GM18505 (cell line): ENCODE results near the gene GPR21.

Source experiments
- ATAC-seq: cut with Tn5 transposase; IDR thresholded peaks from one replicate; pipeline ENCODE4 v1.9.1; 2021; ENCODE audit not compliant: unreplicated experiment
- POLR2A ChIP-seq: IDR thresholded peaks from 4 replicates; pipeline ENCODE4 v1.6.1; 2011; ENCODE audit warnings: borderline replicate concordance; ENCODE audit not compliant: insufficient read depth, insufficient read length; ENCODE audit errors: extremely low read depth

GPR21 gene

DNA sequence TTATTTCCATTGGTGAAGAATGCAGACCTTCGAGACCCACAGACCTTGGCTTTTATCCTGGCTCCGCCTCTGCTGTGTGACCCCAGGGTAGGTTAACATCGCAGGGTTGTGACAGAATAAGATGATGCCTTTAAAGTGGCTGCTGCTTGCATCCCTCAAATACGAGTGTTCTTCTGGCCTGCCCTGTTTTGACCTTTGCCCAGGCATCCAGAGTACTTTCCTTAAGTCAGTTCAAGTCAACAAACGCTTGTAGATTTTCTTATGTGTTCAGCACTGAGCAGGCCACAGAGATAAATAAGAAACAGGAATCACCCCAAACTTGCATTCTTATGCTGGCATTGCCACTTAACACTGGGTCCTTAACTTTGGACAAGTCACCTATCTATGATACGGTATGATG lies 50.2 kb downstream of the GPR21 start:
- ATAC-seq, result no peak
- TF ChIP-seq POLR2A, result no peak

DNA sequence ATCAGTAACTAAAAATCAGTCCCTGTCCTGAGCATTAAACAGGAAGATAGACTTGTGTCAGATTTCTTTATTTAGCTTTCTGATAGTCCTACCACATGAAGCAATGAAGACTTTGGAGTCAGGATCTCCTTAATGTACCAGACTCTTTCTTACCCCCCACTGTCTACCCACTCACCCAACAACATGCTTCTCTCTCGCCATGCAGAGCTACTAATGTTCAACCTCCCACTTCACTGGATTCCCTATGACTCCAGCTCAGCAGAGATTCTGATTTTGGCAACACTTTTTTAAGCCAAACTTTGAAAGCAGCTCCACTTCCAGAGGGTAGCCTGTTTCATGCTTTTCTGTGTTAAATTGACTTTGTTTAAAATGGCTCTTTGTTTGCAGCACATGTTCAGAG lies 50.8 kb downstream of the GPR21 start:
- no peak for TF ChIP-seq POLR2A
- no peak for ATAC-seq
